ENCODE results near the gene FAM131B. TPM values are rescaled to one million over a fixed set of nuclear protein-coding genes. Genes with fewer than 3 reads are reported as not detected.

The FAM131B gene
- total and polyA plus RNA-seq, 2 of the 8 experiments (the other 6 are each of a cell fraction or from before 2014, with no cell fraction given): 23.1 to 38.2 TPM

- no peak overlapping the region for H3K4ac ChIP-seq (replicated peaks; ENCODE audit: insufficient read length, low read depth, low read length)
- 39% methylated on average over 3 of the region's 3 CpGs; no CpG with 5 or more reads in 1 of the 2 experiments for WGBS, 2 experiments (ENCODE audit: extremely low coverage in 1 of 2, insufficient coverage in 1 of 2, insufficient read length in 1 of 2, insufficient replicate concordance in 2 of 2, low coverage in 1 of 2, low lambda C conversion rate in 2 of 2, missing lambda C conversion rate in 1 of 2)
- peak overlapping the region in 2 of 4 experiments; percentile 16 to 90; a peak in 3 of 8 replicates for H3K4me3 ChIP-seq (ENCODE audit: extremely low read depth in 1 of 4, insufficient read depth in 2 of 4, low read depth in 3 of 4, low read length in 4 of 4)
- no peak overlapping the region for H3K9ac ChIP-seq (replicated peaks in 1 of 4; ENCODE audit: extremely low read depth in 1 of 4, low read depth in 3 of 4, low read length in 3 of 4)
- peaks cover 0 to 52% of the 10 kb centered on the region in 2 experiments; a peak in 3 of 4 replicates for H3K79me2 ChIP-seq (ENCODE audit: control insufficient read depth in 1 of 2, insufficient read depth in 2 of 2, low read length in 2 of 2)
- peaks cover 7 to 16% (median 11%) of the 10 kb centered on the region in 4 experiments; a peak in 7 of 8 replicates for H3K36me3 ChIP-seq (ENCODE audit: control insufficient read depth in 2 of 4, insufficient read depth in 4 of 4, low read length in 3 of 4)
- H4K20me1 ChIP-seq (replicated peaks in 1 of 2; ENCODE audit: control insufficient read depth in 1 of 2, insufficient read depth in 2 of 2, low read length in 2 of 2): peaks cover 3 to 8% of the 10 kb centered on the region in 2 experiments
- no peak overlapping the region for H3K14ac ChIP-seq (ENCODE audit: insufficient read length)
- no peak overlapping the region for H4K5ac ChIP-seq (ENCODE audit: insufficient read length, low read depth, low read length)
- ChIA-PET POLR2A (ENCODE audit: partially characterized antibody) (interaction anchor here (0.8 to 25.2 kb wide), 12 partner anchors 9 to 118 kb away, joined by 3 to 518 read pairs (median 5); partner anchors contain the start of genes CASP2, FAM131B and ZYX), CTCF (ENCODE audit: partially characterized antibody) (interaction anchor here (1.2 to 23.5 kb wide), 8 partner anchors 10 to 166 kb away, joined by 4 to 359 read pairs (median 52); partner anchors contain the start of gene ZYX)
- DNase-seq (ENCODE audit: low read depth in 1 of 2, low spot score in 2 of 2) (peak; percentile 60 to 71), FAIRE-seq (no peak)
- no peak overlapping the region for H4K8ac ChIP-seq (ENCODE audit: extremely low read depth, insufficient read depth, low read length)
- H3K23me2 ChIP-seq (ENCODE audit: low read depth, low read length): peaks cover 14% of the 10 kb centered on the region
- H2BK15ac ChIP-seq (ENCODE audit: low read length): peak overlapping the region; percentile 76; the same call in 1 of the 2 replicates
- peak overlapping the region; percentile 73; the same call in 1 of the 2 replicates for H2BK5ac ChIP-seq (ENCODE audit: low read depth, low read length)
- H3K4me1 ChIP-seq (replicated peaks in 1 of 4; ENCODE audit: control insufficient read depth in 3 of 4, insufficient read depth in 4 of 4, low read length in 3 of 4): peaks cover 17 to 36% (median 27%) of the 10 kb centered on the region in 4 experiments
- peak overlapping the region; percentile 63; the same call in 1 of the 2 replicates for H3K18ac ChIP-seq (ENCODE audit: extremely low read depth, low read length)
- H3K27ac ChIP-seq (ENCODE audit: low read depth, low read length): no peak overlapping the region
- peaks cover 17% of the 10 kb centered on the region for H3K79me1 ChIP-seq (ENCODE audit: low read depth, low read length)
- TF ChIP-seq JUN (IDR thresholded peaks at IDR 0.05; ENCODE audit: low read depth, low read length) (no peak), SRF (IDR thresholded peaks at IDR 0.05; ENCODE audit: low read depth, low read length) (no peak), ATF3 (IDR thresholded peaks at IDR 0.05; ENCODE audit: insufficient read depth, low read depth, low read length) (no peak), SIX5 (IDR thresholded peaks at IDR 0.05; ENCODE audit: low read depth, low read length) (no peak), SP1 (IDR thresholded peaks at IDR 0.05; ENCODE audit: low read depth, low read length) (peak; percentile 52; the same call in 1 of the 2 replicates), POLR2A (IDR thresholded peaks at IDR 0.05; ENCODE audit: control extremely low read depth in 1 of 2, low read depth in 2 of 2, low read length in 2 of 2) (no peak), SP2 (IDR thresholded peaks at IDR 0.05; ENCODE audit: low read length) (no peak), SIN3A (conservative IDR thresholded peaks at IDR 0.05 in 1 of 2, IDR thresholded peaks at IDR 0.05 in 1 of 2; ENCODE audit: low read depth in 1 of 2, low read length in 2 of 2) (no peak), KDM1A (IDR thresholded peaks at IDR 0.05; ENCODE audit: borderline replicate concordance, low read length) (peak; percentile 86; the same call in 1 of the 2 replicates), MAX (IDR thresholded peaks at IDR 0.05) (no peak)
- H4K91ac ChIP-seq (replicated peaks; ENCODE audit: insufficient read length, low read length): no peak overlapping the region
- no peak overlapping the region for H2BK120ac ChIP-seq (replicated peaks; ENCODE audit: low read depth, low read length)
- no peak overlapping the region for H2AFZ ChIP-seq (ENCODE audit: low read length)
- H2BK12ac ChIP-seq (ENCODE audit: low read depth, low read length): 0 out of 2 replicates have a peak overlapping the region, but pooled peaks have one; percentile 91
- H3K23ac ChIP-seq (ENCODE audit: insufficient read length): no peak overlapping the region
- no peak overlapping the region for H2BK20ac ChIP-seq (ENCODE audit: low read length)
- no peaks in the 10 kb centered on the region for H3K27me3 ChIP-seq (replicated peaks in 1 of 4; ENCODE audit: control insufficient read depth in 3 of 4, extremely low read depth in 1 of 4, insufficient read depth in 3 of 4, low read length in 3 of 4)
- no peak overlapping the region for H3K56ac ChIP-seq (replicated peaks; ENCODE audit: insufficient read length, low read depth, low read length)
- no peaks in the 10 kb centered on the region for H3K9me3 ChIP-seq (ENCODE audit: insufficient read depth in 2 of 2, low read depth in 1 of 2, low read length in 1 of 2)
- peak overlapping the region; percentile 54 to 96 for H3K4me2 ChIP-seq (ENCODE audit: insufficient read depth in 1 of 2, low read depth in 2 of 2, low read length in 2 of 2)
- no peak overlapping the region for H2AK5ac ChIP-seq (ENCODE audit: low read depth, low read length)
Measured at GRCh38 chr7:143406002-143406357, 43.5 kb upstream of the FAM131B start.
